Cardiac fibroblast (primary cell): ENCODE results near the gene TFAP2A.

ENCODE experiments used
- DNase-seq, 2 donors: peaks; one replicate each; pipeline versions ENCODE4 v3.0.0 to v3.0.0-alpha.2; 2010; ENCODE audit warnings: low read depth in 2 of 2
- H3K4me3 ChIP-seq, 2 donors: replicated peaks in 1 of 2; 1 replicate in 1 of 2; 2 replicates in 1 of 2; pipeline ENCODE4 v1.5.1; 2011; ENCODE audit warnings: low read depth in 2 of 2, low read length in 2 of 2, mild to moderate bottlenecking in 2 of 2, moderate library complexity in 1 of 2
- TF ChIP-seq, protein P1 (sequence below): IDR thresholded peaks from one replicate; pipeline ENCODE4 v1.5.1; 2011; ENCODE audit warnings: low read depth, mild to moderate bottlenecking, low read length, inconsistent platforms

Gene TFAP2A

DNA sequence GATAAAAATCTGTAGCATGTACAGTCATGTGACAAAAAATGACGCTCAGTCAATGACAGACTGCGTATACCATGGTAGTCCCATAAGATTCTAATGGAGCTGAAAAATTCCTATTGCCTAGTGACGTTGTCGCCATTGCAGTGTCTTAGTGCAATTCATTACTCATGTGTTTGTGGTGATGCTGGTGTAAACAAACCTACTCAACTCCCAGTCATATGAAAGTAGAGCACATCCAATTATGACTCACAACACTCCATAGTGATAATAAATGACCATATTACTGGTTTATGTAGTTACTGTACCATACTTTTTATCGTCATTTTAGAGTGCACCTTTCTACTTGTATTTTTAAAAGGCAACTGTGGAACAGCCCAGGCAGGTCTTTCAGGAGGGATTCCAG, 45.0 kb downstream of the TFAP2A start:
- TF ChIP-seq, protein P1, sequence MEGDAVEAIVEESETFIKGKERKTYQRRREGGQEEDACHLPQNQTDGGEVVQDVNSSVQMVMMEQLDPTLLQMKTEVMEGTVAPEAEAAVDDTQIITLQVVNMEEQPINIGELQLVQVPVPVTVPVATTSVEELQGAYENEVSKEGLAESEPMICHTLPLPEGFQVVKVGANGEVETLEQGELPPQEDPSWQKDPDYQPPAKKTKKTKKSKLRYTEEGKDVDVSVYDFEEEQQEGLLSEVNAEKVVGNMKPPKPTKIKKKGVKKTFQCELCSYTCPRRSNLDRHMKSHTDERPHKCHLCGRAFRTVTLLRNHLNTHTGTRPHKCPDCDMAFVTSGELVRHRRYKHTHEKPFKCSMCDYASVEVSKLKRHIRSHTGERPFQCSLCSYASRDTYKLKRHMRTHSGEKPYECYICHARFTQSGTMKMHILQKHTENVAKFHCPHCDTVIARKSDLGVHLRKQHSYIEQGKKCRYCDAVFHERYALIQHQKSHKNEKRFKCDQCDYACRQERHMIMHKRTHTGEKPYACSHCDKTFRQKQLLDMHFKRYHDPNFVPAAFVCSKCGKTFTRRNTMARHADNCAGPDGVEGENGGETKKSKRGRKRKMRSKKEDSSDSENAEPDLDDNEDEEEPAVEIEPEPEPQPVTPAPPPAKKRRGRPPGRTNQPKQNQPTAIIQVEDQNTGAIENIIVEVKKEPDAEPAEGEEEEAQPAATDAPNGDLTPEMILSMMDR = no peak
- H3K4me3 ChIP-seq = no peak overlapping the region
- DNase-seq = no peak

DNA sequence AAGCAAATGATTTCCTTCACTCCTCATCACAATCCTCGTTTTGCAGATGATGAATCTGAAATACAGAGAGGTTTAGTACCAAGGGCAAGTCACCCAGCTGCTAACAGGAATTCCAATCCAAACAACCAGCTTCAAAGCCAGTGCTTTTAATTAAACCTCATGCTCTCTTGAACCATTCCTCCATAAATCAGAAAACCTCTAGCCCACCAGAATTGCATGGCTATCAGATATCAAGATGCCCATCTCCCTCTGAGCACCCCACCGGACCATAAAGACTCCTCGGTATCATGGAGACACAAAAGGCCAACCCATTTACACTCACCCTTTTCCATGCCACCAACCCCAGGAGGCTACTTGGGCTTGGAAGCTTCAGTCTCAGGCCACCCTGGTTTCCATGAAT, 46.0 kb downstream of the TFAP2A start:
- no peak overlapping the region for H3K4me3 ChIP-seq
- no peak for DNase-seq
- TF ChIP-seq, protein P1 = no peak

DNA sequence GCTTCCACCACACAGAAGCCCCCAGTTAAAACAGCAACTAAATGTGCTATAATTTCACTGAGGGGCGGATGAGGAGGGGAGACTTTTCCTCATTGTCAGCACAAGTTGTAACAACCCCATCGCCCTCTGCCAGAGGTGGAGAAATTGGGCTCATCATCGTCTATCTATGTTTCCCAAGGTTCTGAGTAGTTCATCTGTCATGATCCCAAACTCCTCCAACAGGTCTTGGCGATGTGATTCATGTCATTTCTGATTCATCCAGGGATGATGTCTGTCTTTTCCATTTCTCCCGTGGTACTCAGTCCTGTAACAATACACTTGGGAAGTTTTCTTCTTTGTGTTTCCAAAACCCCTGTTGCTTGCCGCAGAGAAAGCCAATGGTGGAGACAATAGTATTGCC, 51.0 kb downstream of the TFAP2A start:
- no peak overlapping the region for H3K4me3 ChIP-seq
- DNase-seq = no peak
- TF ChIP-seq, protein P1 = no peak

DNA sequence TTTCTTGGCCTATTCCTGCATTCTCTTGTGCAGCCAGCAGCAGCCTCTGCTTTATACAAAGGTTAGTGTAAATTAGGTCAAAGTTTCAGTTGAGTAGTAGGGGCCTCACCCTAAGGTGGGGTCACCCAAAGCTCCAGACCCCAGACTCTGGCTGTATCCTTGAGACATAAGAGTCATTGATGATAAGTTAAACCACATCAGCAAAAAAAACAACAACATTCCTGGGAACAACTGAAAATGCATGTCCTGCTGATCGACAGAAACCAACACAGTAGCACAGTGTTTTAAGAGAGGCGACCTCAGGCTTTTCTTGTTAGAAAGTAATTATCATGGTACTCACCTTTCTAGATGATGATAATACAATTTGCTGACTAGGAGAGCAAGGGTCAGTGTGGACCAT, 52.6 kb downstream of the TFAP2A start:
- TF ChIP-seq, protein P1 = no peak
- DNase-seq = no peak
- no peak overlapping the region for H3K4me3 ChIP-seq

DNA sequence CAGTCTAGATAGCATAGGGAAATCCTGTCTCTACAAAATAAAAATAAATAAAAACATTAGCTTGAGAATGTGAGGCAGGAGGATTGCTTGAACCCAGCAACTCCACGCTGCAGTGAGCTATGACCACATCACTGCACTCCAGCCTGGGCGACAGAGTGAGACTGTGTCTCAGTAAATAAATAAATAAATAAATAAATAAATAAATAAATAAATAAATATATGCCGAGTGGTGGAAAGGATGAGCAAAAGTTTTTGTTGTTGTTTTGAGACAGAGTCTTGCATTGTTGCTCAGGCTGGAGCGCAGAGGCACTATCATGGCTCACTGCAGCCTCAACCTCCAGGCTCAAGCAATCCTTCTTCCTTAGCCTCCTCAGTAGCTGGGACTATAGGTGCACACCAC, 53.4 kb downstream of the TFAP2A start:
- TF ChIP-seq, protein P1 = no peak

DNA sequence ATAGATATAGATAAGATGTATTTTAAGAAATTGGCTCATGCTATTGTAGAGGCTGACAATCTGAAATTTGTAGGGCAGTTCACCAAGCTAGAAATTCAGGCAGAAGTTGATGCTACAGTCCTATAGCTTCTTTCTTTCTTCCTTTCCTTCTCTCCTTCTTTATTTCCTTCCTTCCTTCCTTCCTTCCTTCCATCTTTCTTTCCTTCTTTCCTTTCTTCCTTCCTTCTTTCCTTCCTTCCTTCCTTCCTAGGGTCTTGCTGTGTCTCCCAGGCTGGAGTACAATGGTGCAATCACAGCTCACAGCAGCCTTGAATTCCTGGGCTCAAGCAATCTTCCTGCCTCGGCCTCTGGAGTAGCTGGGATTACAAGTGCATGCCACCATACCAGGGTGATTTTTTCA, 55.3 kb downstream of the TFAP2A start:
- DNase-seq = no peak
- TF ChIP-seq, protein P1 = no peak

More for the DNA sequence above, 53.4 kb downstream of the TFAP2A start:
- no peak for DNase-seq
- no peak overlapping the region for H3K4me3 ChIP-seq

DNA sequence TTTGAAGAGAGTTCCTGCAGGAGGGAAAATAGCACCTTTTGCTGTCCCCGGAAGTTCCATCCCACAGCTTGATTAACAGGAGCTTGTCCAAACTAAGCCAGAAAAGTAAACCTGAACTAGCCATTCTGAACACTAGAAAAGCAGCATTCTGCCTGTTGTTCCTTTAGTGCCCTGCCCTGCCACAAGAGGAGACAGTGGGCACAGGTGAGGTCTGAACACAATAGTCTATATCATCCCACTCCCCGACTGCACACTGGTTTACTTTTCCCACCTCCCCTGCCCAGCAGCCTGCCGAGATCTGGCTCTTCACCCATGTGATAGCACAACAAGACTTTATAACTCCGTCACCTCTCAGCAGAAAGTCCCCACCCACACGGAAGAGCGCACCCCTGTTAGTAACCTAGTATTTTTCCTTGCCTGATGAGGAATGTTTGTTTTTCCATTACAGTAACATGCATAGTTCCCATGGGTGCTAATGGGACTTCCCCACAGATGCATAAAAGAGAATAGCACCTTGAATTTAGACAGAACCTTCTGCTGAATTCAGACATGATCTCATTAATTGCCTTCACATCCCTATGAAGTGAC, 59.7 kb downstream of the TFAP2A start:
- TF ChIP-seq, protein P1 = no peak
- DNase-seq = no peak

More for the DNA sequence above, 55.3 kb downstream of the TFAP2A start:
- H3K4me3 ChIP-seq = no peak overlapping the region

More for the DNA sequence above, 59.7 kb downstream of the TFAP2A start:
- no peak overlapping the region for H3K4me3 ChIP-seq
